Activated CD4-positive, alpha-beta T cell treated with anti-CD3 and anti-CD28 coated beads, Interleukin-10, Interleukin-2, amounts not matched to agents 100 ng/mL and 50 ng/mL, durations not matched to agents 16 hours and 8 hours (primary cell): ENCODE measurements around the gene SEMA4D.

Experiments used
- DNase-seq: peaks from one replicate; pipeline ENCODE4 v3.0.0-alpha.2; 2020

The SEMA4D gene

GRCh38 chr9:89408628-89409101 lies 89.2 kb downstream of the SEMA4D start:
- DNase-seq = peak; percentile 91

GRCh38 chr9:89407070-89407469 lies 90.8 kb downstream of the SEMA4D start:
- no peak for DNase-seq

DNA sequence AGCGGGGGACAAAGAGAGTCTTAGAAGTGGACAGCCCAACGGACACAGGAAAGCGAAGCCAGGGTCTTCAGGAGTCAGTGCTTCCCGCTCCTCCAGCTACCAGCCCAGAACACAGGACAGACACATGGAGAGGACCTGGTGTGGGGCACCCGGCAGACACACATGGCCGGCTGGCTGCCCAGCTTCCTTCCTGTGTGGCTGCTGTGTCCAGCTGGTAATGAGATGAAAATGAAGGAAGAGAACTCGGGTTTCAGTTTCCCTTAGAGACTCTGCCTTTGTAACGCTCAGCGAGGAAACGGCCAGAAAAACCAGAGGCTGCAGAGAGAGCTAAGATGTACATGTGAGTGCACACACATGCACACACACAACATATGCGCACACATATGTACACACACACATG lies 92.1 kb downstream of the SEMA4D start:
- DNase-seq = no peak

DNA sequence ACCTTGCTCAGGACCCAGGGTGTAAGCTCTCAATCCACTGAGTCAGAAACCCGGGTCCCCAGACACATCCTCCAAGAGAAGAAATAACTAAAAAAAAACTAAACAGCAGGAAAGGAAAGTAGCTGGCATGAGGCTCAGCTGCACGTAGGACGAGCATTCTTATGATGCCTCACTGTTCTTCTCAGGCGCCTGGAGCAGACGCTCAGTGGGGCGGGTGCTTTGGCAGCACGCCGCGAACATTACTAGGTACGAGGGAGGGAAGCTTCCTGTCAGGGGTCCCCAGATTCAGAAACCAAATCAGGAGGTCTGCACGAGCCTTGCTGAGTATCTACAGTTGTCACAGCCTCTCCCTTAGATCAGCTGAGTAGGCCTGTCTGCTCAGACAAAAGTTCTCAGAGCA lies 93.8 kb downstream of the SEMA4D start:
- DNase-seq = no peak

DNA sequence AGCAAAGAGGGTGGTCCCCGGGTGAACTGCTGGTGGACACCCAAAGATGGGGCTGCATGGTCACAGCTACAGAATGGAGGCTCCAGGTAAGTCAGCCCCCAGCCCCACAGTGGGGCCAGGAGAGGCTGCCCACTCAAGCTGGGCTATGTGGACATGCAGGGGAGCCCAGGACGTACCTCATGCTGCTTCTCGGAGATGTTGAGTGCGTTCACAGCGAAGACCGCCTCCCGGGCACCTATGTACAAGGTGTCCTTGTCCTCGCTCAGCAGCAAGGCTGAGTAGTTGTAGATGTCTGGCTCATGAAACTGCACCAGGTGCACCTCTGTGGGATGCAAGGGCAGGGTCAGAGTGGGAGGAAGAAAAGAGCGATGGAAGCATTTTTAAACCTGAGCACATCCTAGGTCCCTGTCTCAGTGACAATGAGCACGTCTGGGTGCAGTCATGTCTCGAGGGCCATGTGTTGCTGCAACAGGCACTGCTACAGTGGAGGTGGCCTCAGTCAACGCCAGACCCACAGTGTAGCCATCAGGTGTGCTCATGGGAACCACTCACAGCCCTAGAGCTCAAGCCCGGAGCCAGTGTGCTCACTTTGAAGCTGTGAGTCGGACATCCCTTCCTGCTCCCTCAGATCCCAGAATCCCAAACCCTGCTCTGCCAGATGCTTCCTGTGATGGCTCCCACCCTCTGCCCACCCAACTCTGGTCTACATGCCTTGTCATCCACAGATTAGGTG lies 95.1 kb downstream of the SEMA4D start:
- DNase-seq = no peak

GRCh38 chr9:89400403-89401116 lies 97.4 kb downstream of the SEMA4D start:
- DNase-seq = no peak

GRCh38 chr9:89398621-89399020 lies 99.3 kb downstream of the SEMA4D start:
- no peak for DNase-seq

DNA sequence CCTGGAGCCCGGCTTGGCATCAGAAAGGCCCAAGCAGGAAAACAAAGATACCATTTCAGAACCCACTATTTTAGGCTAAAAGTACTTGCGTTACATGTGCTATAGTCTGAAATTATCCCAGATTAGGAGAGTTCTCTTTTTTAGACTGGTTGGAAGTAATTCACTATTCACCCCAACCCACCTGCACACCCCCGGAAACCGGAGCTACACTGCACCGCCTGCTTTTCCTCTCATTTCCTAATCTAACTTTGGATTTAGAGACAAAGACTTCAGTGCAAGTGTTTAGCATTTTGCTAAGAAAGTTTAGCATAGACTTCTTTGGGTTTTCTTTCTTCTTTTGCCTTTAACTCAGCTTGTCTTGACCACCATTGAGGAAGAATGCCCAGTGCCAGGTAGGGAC lies 100.4 kb downstream of the SEMA4D start:
- DNase-seq = no peak

DNA sequence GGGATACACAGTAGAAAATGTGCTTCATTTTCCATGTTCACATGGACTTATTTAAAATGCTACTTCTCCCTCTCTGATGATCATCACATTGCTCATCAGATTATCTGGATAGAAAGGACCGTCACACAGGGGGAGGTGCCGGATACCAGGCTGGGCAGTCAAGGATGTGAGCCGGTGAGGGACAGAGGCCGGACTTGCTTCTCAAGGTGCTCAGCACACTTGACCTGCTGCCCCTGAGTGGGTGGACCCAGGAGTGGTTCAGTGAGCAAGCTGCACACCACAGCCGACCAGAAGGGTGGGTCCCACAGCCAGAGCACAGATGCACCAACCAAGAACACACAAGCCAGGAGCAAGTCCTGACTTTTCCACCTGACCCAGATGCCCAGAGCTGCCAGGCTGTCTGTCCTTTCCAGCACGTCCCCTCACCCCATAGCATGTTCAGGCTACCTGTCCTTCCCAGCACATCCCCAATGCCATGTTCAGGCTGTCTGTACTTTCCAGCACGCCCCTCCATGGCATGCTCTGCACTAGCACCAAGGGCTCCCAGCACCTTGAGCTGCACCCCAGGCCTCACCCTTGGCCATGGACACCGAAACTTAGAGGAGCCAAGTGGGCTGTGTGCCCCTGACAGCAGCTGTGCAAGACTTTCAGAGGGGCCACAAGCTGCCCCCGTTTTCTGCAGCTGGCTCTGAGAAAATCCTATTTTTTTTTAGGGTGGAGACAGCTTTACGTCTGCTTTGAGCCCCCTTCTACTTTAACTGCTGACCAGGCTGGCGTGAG lies 101.8 kb downstream of the SEMA4D start:
- DNase-seq = no peak

- no peak for DNase-seq
Measured at GRCh38 chr9:89394412-89394811, 103.5 kb downstream of the SEMA4D start.

DNA sequence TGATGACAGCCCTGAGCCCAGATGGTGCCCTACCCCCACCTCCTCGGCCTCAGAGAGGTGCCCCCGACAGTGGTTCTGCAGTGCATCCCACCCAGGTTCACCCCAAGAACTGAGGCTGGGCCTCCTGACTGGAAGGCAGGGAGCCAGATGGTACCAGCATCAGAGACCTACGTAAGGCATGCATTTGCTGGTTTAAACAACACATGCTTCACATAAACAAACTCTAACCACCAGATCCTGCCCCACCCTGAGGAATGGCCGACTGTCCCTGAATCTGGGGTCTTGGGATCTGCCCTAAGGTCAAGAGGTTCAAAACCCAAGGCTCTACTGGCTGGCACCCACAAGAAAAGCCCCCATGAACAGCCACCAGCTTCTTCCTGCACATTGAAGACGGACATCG lies 106.3 kb downstream of the SEMA4D start:
- no peak for DNase-seq

DNA sequence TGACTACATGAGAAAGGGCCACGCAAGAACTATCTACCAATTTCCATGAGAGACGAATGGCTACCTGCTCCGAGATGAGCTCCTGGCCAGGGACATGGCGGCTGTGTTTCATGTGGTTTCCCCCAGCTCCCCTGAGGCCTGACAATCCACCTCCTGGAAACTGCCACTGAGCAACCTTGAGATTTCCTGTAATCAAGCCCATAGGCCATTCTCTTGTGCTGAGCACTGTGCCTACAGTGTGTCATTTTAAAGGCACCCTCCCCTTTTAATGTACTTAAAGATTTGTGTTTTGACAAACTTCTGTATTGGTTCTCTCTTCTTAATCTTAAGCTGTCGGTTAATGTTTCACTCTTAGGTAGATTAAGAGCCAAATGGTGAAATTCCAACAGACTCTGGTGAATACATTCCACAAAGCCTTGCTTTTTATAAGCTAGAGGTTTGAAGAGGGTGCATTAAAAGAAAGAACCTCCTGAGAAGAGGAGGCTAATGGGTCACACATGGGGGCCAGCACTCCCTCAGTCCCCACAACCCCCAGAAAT lies 107.3 kb downstream of the SEMA4D start:
- DNase-seq = no peak

GRCh38 chr9:89390068-89390555 lies 107.8 kb downstream of the SEMA4D start:
- no peak for DNase-seq

GRCh38 chr9:89388868-89389177 lies 109.1 kb downstream of the SEMA4D start:
- no peak for DNase-seq

DNA sequence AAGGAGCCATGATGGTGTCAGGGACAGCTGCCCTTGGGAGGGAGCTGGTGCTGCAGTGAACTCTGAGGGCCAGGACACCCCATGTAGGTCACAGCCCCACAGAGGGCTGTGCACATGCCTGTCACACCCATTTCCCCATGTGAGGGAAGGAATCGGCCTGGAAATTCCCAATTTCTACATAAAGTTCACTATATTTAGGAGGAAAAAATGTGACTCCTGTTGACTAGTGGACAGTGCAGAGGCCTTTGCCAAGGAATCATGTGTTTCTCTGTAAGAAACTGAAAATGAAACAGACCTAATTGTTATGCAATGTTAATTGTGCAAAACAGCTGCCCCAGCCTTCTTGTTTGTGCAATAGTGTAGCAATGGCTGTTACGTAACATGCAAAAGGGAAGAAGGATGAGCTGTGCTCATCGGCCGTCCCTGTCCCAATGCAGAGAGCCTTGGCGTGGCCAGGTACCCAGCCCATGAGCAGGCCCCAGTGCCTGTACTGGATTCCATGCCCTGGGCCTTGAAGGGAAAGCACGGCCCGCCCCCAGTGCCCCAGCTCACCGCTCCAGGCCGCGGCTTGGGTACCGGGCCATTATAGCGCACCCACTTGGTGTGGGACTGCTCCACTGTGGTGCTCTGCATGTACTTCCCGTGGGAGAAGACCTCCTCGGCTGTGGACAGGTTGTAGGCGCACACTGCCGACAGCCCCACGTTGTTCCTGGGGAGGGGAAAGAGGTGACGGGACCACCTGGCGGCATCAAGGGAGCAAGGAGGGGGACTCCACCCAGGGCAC lies 109.6 kb downstream of the SEMA4D start:
- no peak for DNase-seq

DNA sequence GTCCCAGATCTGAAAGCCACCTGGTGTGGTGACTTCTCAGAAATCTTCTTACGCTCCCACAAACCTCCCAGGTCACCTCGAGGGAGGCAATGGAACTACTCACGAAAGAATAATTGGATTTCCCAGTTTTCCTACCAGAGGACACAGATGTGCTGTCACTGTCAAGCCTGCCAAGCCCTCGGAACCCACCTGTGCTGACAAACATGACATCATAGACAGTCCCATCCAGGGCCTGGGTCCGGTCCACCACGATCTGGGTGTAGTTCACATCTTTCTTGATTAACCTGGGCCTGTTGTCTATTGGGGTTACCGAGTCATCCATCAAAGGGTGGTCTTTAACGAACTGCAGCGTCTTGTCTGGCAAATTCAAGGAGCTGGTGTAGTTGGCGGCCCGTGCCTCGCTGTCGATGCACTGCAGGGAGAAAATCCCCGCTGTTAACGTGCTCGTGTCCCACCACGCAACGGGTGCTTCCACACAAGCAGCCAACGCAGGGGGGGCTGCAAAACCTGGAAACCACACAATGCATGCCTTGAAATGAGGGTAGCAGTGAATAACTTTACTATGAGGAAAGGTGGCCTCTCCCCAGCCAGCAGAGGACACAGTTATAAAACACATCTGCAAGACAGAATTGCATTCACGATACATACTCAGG lies 110.6 kb downstream of the SEMA4D start:
- no peak for DNase-seq

- DNase-seq = no peak
Measured at GRCh38 chr9:89386797-89387196, 111.1 kb downstream of the SEMA4D start.

DNA sequence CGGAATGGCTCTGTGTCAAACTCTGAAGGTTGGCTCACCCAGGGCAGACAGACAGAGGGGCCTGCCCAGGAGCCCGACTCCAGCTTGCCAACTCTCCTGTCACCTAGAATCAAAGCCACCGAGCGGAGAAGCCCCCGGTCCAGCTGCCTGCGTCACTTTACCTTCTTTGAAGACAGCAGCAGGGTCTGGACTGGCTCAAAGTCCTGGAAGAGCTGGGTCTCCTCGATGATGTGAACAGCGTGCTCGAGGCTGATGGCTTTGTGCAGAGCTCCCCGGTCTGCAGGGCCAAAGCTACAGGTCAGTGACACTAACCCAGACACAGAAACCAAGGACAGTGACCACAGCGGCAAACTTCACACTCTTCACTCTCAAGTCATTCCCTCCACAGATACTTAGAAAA lies 111.7 kb downstream of the SEMA4D start:
- DNase-seq = no peak

DNA sequence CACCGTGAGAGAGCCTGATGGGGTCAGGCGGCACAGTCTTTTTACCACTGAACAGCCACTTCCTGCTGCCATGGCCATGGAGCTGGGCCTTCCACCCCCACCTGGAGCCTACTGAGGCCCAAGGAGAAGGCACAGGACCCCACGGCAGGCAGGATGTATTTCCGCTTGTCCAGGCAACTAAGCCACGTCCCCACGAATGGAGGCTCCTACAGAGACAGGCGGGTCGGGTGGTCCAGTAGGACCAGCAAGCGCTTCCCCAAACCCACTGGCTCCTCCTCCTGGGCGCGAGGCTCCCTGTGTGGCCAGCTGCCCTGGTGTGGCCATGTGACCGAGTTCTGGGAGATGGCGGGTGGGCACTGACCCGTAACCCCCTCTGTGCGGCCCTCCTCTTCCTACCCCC lies 113.1 kb downstream of the SEMA4D start:
- DNase-seq = no peak

GRCh38 chr9:89383721-89384300 lies 114.1 kb downstream of the SEMA4D start:
- DNase-seq = no peak

- no peak for DNase-seq
Measured at GRCh38 chr9:89383030-89383720, 114.7 kb downstream of the SEMA4D start.
